Neutrophil (primary cell): Measurements from ENCODE around the gene EEFSEC.

Experiments
- H3K27ac ChIP-seq: fragments of 200-600 bp; sonication (generic); 2 replicates; pipeline ENCODE4 v1.5.1; 2016; ENCODE audit warnings: mild to moderate bottlenecking, moderate library complexity
- H3K27me3 ChIP-seq: fragments of 200-600 bp; sonication (generic); 2 replicates; pipeline ENCODE4 v1.6.0; 2016; ENCODE audit warnings: mild to moderate bottlenecking
- H3K36me3 ChIP-seq: fragments of 200-600 bp; sonication (generic); 2 replicates; pipeline ENCODE4 v1.5.1; 2017
- H3K4me1 ChIP-seq, 2 experiments: fragments of 200-600 bp in 1 of 2; sonication (generic) in 1 of 2; 1 replicate in 1 of 2; 2 replicates in 1 of 2; pipeline versions ENCODE4 v1.5.1 to v1.6.1; 2013 to 2016; ENCODE audit warnings: low read depth in 1 of 2, low read length in 1 of 2, mild to moderate bottlenecking in 1 of 2, moderate library complexity in 1 of 2; ENCODE audit not compliant: control insufficient read depth in 1 of 2, insufficient read depth in 1 of 2
- H3K4me3 ChIP-seq, 2 experiments: fragments of 200-600 bp in 1 of 2; sonication (generic) in 1 of 2; 1 replicate in 1 of 2; 2 replicates in 1 of 2; pipeline ENCODE4 v1.5.1; 2013 to 2016; ENCODE audit warnings: low read depth in 1 of 2, low read length in 1 of 2, mild to moderate bottlenecking in 1 of 2, moderate library complexity in 1 of 2
- H3K9me3 ChIP-seq: fragments of 200-600 bp; sonication (generic); 2 replicates; pipeline ENCODE4 v1.5.1; 2016
- TF ChIP-seq, protein P1 (sequence below): fragments of 200-600 bp; sonication (generic); IDR thresholded peaks from 2 replicates; pipeline ENCODE4 v1.5.1; 2016; ENCODE audit warnings: antibody characterized with exemption

The EEFSEC gene

DNA sequence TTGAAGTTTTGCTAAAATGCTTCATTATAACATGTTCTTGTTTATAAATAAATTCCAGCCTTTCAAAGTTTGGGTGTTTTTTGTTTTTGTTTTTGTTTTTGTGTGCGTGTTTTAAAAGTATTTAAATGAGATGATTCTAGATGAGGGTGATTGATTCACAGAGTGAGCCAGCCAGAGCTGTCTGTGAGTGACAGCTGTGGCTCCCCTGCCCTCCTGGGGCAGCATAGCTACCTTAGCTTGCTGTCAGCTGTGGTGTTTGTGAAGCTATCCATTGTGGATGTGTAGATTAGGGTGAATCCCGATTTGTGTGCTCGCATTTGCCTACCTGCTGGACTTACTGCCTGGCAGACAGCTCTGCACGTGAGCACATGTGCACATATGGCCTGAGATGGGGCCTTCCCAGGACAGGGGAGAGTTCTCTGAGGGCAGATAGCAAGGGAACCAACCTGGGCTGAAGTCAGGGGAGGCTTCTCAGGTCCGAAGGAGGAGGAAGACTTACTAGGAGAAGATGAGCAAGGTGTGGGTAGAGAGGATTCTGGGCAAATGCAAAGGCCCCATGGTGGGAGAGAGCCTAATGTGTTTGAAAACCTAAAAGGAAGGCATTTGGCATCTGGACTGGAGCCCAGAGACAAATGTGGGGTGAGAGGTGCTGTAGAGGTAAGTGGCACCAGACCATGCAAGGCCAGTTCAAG is 124.2 kb downstream of the EEFSEC start:
- H3K27ac ChIP-seq = no peak overlapping the region
- TF ChIP-seq, protein P1, sequence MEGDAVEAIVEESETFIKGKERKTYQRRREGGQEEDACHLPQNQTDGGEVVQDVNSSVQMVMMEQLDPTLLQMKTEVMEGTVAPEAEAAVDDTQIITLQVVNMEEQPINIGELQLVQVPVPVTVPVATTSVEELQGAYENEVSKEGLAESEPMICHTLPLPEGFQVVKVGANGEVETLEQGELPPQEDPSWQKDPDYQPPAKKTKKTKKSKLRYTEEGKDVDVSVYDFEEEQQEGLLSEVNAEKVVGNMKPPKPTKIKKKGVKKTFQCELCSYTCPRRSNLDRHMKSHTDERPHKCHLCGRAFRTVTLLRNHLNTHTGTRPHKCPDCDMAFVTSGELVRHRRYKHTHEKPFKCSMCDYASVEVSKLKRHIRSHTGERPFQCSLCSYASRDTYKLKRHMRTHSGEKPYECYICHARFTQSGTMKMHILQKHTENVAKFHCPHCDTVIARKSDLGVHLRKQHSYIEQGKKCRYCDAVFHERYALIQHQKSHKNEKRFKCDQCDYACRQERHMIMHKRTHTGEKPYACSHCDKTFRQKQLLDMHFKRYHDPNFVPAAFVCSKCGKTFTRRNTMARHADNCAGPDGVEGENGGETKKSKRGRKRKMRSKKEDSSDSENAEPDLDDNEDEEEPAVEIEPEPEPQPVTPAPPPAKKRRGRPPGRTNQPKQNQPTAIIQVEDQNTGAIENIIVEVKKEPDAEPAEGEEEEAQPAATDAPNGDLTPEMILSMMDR = no peak
- H3K4me1 ChIP-seq = no peaks in the 10 kb centered on the region
- no peaks in the 10 kb centered on the region for H3K36me3 ChIP-seq
- H3K27me3 ChIP-seq = no peaks in the 10 kb centered on the region
- H3K4me3 ChIP-seq = no peak overlapping the region
- H3K9me3 ChIP-seq = no peaks in the 10 kb centered on the region

- Histone ChIP-seq H3K9me3 (no peaks in the 10 kb centered on the region), H3K4me1 (no peaks in the 10 kb centered on the region), H3K36me3 (no peaks in the 10 kb centered on the region), H3K27ac (no peak overlapping the region), H3K4me3 (no peak overlapping the region), H3K27me3 (no peaks in the 10 kb centered on the region)
- TF ChIP-seq, protein P1 = no peak
Observed at GRCh38 chr3:128278130-128278529, 124.8 kb downstream of the EEFSEC start.

DNA sequence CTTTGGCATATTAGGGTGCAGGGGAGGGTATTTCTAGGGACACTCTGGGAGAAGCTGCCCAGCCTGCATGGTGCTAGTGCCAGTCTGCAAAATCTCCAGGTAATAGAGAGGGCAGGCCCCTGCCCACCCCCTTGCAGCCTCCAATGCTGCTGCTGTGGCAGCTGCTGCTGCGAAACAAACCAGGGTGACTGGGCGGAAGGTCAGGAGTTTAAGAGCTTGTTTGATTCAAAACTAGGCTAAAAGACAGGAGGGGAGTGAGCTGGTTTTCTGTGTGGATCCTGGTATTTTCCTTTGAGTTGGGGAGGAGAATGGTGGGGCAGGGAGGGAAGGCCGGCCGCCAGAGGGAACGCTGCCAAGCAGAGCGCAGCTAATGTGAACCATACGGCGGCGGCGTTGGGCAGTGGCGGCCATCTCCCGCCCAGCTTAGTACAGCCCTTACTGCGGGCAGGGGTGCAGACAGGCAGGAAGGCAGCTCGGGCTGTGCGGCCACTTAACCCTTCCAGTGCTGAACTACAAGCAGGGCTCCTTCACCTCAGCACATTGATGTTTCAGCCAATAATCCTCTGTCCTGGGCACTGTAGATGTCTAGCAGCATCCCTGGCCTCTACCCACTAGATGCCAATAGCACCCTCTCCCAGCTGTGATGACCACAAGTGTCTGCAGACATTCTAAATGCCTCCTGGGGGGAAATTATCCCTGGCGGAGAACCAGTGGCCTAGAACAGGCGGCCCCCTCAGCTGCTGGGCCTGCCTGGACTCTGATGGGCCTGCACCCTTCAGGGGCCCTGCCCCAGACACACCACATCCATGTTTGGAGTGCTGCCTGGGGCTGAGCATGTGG is 125.7 kb downstream of the EEFSEC start:
- Histone ChIP-seq H3K27me3 (no peaks in the 10 kb centered on the region), H3K27ac (no peak overlapping the region), H3K9me3 (no peaks in the 10 kb centered on the region), H3K36me3 (no peaks in the 10 kb centered on the region), H3K4me3 (no peak overlapping the region), H3K4me1 (no peaks in the 10 kb centered on the region)
- TF ChIP-seq, protein P1 = no peak

- Histone ChIP-seq H3K27ac (no peak overlapping the region), H3K27me3 (no peaks in the 10 kb centered on the region), H3K36me3 (no peaks in the 10 kb centered on the region), H3K4me3 (no peak overlapping the region), H3K4me1 (no peaks in the 10 kb centered on the region), H3K9me3 (no peaks in the 10 kb centered on the region)
- TF ChIP-seq, protein P1 = no peak
Observed at GRCh38 chr3:128279601-128279880, 126.3 kb downstream of the EEFSEC start.

GRCh38 chr3:128280481-128281052 is 127.3 kb downstream of the EEFSEC start:
- H3K9me3 ChIP-seq = no peaks in the 10 kb centered on the region
- H3K4me1 ChIP-seq = no peaks in the 10 kb centered on the region
- no peak overlapping the region for H3K4me3 ChIP-seq
- TF ChIP-seq, protein P1 = no peak
- H3K27me3 ChIP-seq = no peaks in the 10 kb centered on the region
- H3K36me3 ChIP-seq = no peaks in the 10 kb centered on the region
- no peak overlapping the region for H3K27ac ChIP-seq
